ENCODE measurements around the gene ADISSP. TPM values are rescaled to one million over a fixed set of nuclear protein-coding genes. Genes with fewer than 3 reads are reported as not detected.

The ADISSP gene
- total RNA-seq, 1 donor from 2014 or later: 24.3 TPM

- Mint-ChIP-seq H3K27me3 (ENCODE audit: unreplicated experiment) (no peaks in the 10 kb centered on the region), H3K4me1 (ENCODE audit: unreplicated experiment) (peaks cover 43% of the 10 kb centered on the region), H3K27ac (ENCODE audit: unreplicated experiment) (peak within 1 kb of the TSS; percentile 79), H3K4me3 (ENCODE audit: unreplicated experiment) (peak within 1 kb of the TSS; percentile 65), H3K9me3 (ENCODE audit: unreplicated experiment) (no peaks in the 10 kb centered on the region), H3K36me3 (ENCODE audit: unreplicated experiment) (peaks cover 2% of the 10 kb centered on the region)
- peak; percentile 91 for DNase-seq (ENCODE audit: extremely low spot score, unreplicated experiment)
- peak; percentile 65 for TF ChIP-seq CTCF (IDR thresholded peaks at IDR 0.05)
These were observed 13.8 kb upstream of the ADISSP start, which contains the start of gene SPEF1 for GRCh38 chr20:3781153-3781910. Gene SPEF1 (minus strand): TSS chr20:3781448. CDS start chr20:3781287, 161 bp downstream.

- no peaks in the 10 kb centered on the region for H3K9me3 Mint-ChIP-seq (ENCODE audit: unreplicated experiment)
- no peak overlapping the region for H3K4me3 Mint-ChIP-seq (ENCODE audit: unreplicated experiment)
- no peak for DNase-seq (ENCODE audit: extremely low spot score, unreplicated experiment)
- peaks cover 33% of the 10 kb centered on the region for H3K4me1 Mint-ChIP-seq (ENCODE audit: unreplicated experiment)
- TF ChIP-seq CTCF (IDR thresholded peaks at IDR 0.05): no peak
- H3K36me3 Mint-ChIP-seq (ENCODE audit: unreplicated experiment): no peaks in the 10 kb centered on the region
- H3K27me3 Mint-ChIP-seq (ENCODE audit: unreplicated experiment): no peaks in the 10 kb centered on the region
- no peak overlapping the region for H3K27ac Mint-ChIP-seq (ENCODE audit: unreplicated experiment)
These were observed 11.4 kb upstream of the ADISSP start for GRCh38 chr20:3778976-3779375.

- TF ChIP-seq CTCF (IDR thresholded peaks at IDR 0.05): no peak
- no peak for DNase-seq (ENCODE audit: extremely low spot score, unreplicated experiment)
- H3K27ac Mint-ChIP-seq (ENCODE audit: unreplicated experiment): no peak overlapping the region
- H3K4me1 Mint-ChIP-seq (ENCODE audit: unreplicated experiment): peaks cover 25% of the 10 kb centered on the region
- no peaks in the 10 kb centered on the region for H3K9me3 Mint-ChIP-seq (ENCODE audit: unreplicated experiment)
- peak overlapping the region; percentile 71 for H3K4me3 Mint-ChIP-seq (ENCODE audit: unreplicated experiment)
- H3K36me3 Mint-ChIP-seq (ENCODE audit: unreplicated experiment): no peaks in the 10 kb centered on the region
- no peaks in the 10 kb centered on the region for H3K27me3 Mint-ChIP-seq (ENCODE audit: unreplicated experiment)
These were observed 10.4 kb upstream of the ADISSP start for GRCh38 chr20:3777716-3778629.

GRCh38 chr20:3777381-3777715 lies 9.8 kb upstream of the ADISSP start:
- Mint-ChIP-seq H3K4me1 (ENCODE audit: unreplicated experiment) (peaks cover 22% of the 10 kb centered on the region), H3K27ac (ENCODE audit: unreplicated experiment) (no peak overlapping the region), H3K9me3 (ENCODE audit: unreplicated experiment) (no peaks in the 10 kb centered on the region), H3K4me3 (ENCODE audit: unreplicated experiment) (peak overlapping the region; percentile 71), H3K36me3 (ENCODE audit: unreplicated experiment) (no peaks in the 10 kb centered on the region), H3K27me3 (ENCODE audit: unreplicated experiment) (no peaks in the 10 kb centered on the region)
- TF ChIP-seq CTCF (IDR thresholded peaks at IDR 0.05): no peak
- DNase-seq (ENCODE audit: extremely low spot score, unreplicated experiment): no peak
